HG03025 (cell line): ENCODE data around the gene PDE6B.
"Not testable (repeated sequence)": the region's sequence is repeated elsewhere in the genome, so short reads cannot be mapped to it uniquely, and the experiment has no call there.

Experiments used
- ATAC-seq: cut with Tn5 transposase; IDR thresholded peaks from one replicate; pipeline ENCODE4 v1.9.1; 2021; ENCODE audit warnings: mild to moderate bottlenecking, moderate library complexity; ENCODE audit not compliant: unreplicated experiment, low FRiP score

The PDE6B gene

GRCh38 chr4:680928-681645 is 55.7 kb downstream of the PDE6B start:
- no peak for ATAC-seq

DNA sequence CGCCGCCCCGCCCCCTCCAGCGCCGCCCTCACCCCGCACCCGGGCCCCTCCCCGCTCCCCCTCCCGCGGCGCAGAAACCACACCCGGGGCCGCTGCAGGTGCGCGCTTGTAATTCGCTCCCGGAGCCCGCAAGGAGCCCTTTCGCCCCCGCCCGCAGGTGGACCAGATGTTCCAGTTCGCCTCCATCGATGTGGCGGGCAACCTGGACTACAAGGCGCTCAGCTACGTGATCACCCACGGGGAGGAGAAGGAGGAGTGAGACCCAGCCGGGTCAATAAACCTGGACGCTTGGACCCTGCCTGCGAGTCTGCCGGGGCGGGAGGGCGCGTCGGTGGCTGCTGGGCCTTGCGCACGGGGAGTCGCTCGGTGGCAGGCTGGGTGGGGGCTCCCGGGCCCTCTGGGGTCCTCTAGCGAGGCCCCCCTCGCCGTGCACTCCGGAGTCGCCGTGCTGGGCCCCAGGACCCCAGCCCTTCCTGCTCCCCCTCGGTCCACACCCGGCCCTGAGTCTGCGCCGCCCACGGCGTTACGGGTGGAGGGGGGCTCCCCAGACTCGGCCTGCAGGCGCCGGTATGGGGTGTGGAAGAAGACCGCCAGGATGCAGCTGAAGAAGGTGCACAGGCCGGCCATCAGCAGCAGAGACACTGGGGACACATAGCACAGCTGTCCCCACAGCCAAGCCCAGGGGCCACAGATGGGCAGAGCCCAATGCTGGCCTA is 56.5 kb downstream of the PDE6B start:
- ATAC-seq: no peak

DNA sequence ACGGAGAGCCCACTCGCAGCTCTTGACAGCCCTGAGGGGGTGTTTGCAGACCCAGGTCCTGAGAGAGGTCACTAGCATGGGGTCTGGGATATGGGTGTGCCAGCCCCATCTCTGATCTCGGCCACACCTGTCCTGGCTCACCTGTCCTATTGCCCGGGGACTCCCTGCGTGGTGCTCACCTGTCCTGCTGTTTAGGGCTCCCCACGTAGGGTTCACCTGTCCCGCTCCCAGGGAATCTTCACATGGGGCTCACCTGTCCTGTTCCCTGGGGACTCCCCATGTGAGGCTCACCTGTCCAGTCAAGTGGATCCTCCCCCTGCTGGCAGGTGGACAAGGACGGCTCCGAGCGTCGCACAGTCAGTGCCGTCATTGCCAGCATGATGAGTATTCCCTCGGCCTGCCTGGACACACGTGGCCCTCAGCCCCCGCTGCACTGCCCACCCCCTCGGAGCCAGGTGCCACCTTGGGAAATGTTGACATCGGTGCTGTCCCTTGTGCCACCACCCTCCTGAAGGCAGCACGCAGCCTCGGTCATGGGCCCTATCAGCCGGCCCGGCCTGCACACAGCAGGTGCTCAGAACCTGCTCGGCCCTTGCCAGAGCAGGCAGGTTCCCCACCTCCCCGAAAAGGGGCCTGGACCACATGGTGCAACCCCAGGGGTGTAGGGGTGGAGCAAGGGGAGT is 57.3 kb downstream of the PDE6B start:
- no peak for ATAC-seq

DNA sequence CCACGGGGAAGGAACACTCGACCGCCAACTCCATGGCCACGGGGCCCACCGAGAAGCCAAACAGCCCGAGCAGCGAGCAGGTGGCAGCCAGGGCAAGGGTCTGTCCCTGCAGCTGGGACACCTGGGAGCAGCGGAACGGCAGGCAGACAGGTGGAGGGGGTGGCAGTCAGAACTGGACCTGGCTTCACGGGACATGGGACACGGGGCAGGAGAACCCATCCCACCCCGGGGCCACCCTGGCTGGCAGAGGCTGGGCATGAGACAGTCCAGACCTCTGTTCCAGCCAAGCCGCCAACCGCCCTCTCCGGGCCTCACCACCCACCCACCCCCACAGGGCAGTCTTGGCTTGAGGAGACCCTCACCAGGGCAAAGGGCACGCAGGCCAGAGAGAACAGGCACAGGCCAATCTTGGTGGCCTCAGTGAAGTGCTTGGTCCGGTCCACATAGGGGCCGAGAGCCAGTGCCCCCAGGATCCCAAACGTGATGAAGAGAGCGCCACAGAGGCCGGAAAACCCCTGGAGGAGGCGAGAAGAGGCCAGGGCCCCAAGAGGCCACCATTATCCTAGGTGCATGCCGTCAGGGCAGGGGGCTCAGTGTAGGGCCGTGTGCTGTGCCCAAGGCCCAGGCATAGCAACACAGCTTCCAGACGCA is 58.0 kb downstream of the PDE6B start:
- ATAC-seq: no peak

- no peak for ATAC-seq
Observed at GRCh38 chr4:683982-684622, 58.7 kb downstream of the PDE6B start.

- no peak for ATAC-seq
Observed at GRCh38 chr4:684623-685327, 59.4 kb downstream of the PDE6B start.

- no peak for ATAC-seq
Observed at GRCh38 chr4:685679-686412, 60.5 kb downstream of the PDE6B start.

DNA sequence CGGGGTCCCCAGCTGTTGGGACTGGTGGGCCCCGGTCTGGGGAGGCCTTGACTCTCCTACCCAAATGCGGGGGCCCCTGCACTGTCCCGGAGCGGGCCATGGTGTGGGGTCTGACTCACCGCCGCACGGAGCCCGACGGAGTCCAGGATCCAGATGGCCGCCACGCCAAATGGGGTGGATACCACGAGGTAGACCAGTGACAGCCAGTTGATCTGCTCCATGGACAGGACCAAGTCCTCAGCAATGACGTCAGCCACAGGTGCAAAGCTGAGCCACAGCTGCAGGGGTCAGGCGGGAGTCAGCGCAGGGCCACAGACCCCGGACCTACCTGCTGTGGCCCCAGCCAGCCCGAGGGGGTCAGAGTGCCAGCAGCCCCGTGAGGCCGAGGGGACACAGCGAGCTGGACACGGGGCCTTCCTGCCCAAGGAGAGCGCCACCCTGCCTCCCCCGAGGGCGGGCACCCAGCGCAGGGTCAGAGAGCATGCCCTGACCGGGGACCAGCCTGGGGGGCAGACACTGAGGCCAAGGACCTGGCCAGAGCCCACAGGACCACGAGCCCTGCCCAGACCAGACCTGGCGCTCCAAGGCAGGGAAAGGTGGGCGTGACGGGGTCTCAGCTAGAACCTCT is 61.2 kb downstream of the PDE6B start:
- ATAC-seq: no peak

DNA sequence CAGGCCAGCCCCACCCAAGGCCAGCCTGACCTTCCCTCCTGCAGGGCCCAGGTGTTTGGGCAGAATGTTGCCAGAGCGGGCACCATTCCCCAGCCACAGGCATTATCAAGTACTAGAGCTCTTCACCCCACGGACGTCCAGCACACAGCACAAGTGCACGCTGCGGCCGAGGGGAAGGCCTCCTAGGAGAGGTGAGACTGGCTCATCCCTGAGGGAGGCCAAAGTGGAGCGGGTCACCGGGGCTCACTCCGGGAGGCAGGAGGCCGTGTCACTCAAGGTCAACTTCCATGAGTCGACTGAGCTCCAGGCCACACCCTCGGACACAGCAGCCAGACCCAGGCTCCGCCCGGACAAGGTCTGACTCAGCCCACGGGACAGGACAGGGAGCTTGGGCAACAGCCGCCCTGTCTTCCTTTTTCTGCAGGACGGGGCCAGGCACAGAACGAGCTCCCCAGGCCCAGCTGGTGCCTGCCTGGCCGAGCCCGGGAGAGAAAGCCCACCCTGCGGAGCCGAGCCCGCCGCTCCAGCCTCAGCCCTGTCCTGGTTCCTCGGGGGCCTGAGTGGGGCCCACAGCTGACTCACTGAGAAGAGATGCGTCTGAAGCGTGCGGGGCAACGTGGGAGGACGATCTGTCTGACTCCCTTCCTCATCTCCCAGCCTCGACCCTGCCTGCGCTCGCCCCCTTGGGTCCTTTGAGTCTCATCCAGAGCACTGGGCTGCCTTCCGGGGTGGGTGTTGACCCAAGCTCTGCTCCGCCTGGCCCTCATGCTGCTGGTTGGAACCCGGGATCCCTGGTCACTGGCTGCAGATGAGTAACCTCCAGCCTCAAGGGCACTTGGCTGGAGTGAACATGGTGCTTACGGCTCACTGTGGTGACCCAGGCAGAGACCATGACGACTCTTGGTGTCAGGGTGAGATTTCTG is 61.9 kb downstream of the PDE6B start:
- ATAC-seq: no peak

- no peak for ATAC-seq
Observed at GRCh38 chr4:687971-688853, 62.8 kb downstream of the PDE6B start.

DNA sequence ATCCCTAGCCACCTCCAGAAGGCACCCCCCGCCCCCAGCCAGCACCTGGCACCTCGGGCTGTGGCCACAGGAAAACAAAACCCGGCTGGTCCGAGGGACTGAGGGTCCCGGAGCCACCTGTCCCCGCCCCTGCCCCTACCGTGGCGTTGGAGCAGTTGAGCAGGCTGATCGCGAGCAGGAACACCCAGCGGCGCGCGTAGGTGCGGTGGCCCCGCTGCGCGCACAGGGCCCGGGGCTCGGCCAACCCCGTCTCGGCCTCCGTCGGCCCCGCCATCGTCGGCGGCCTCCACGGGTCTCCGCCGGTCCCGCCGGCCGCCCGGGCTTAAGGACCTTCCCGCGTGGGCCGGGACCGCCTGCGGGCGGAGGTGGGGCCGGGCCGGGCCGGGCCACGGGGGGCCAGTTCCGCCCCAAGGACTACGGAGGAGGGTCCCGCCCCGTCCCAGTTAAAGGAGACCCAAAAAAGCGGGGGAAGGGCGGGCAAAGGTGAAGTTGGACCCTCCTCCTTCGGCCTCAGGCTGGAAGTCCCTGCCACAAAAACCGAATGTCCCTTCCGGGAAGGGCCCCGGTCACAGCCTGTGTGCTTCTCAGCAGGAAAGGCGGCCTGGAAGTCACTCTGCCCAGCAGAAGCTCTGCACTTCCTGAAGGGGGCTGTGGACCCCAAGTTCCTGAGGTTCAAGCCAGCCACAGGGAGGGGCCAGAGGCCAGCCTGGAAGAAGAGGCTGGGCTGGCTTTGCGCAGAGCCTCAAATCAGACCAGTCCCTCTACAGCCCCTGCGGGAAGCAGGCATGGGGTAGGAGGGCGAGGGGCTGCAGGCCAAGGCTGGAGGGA is 63.7 kb downstream of the PDE6B start, which contains the start of gene SLC49A3:
SLC49A3 (minus strand) TSS at position 298 of the 828 bp plus-strand sequence; CDS start at position 274, 24 bp downstream.
- no peak for ATAC-seq

- no peak for ATAC-seq
Observed at GRCh38 chr4:689723-690122, 64.3 kb downstream of the PDE6B start.

DNA sequence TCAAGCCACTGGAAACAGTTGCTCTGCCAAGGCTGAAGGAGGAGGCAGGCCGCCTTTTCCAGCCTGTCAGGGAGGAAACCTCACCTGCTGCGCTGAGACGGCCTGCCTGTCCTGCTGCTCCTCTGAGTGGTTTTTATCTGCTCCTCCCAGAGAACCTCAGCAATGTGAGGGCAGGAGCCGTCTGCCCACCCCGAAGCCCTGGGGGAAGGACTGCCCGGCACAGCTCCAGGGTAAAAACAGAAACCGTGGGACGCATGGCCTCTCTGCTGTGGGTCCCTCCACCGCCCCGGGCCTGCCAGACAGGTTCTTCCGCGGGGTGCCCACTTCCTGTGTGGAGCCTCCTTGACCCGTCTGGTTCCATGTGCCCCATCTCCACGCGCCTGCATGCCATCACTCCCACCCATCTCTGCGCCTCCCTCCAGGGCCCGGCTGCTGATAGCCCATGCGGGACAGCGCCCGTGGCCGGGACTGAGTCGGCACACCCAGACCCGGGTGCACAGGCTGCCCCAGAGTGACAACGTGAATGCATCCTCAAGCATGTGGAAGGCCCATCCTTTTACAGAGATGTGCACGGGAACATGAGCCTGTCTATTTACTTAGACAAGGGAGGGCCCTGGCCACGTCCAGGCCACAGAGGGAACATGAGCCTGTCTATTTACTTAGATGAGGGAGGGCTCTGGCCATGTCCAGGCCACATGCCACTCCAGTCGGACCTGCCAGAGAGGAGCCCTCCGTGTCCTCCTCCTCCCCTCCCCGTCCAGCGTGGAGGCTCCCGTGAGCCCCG is 67.6 kb downstream of the PDE6B start:
- ATAC-seq: no peak

DNA sequence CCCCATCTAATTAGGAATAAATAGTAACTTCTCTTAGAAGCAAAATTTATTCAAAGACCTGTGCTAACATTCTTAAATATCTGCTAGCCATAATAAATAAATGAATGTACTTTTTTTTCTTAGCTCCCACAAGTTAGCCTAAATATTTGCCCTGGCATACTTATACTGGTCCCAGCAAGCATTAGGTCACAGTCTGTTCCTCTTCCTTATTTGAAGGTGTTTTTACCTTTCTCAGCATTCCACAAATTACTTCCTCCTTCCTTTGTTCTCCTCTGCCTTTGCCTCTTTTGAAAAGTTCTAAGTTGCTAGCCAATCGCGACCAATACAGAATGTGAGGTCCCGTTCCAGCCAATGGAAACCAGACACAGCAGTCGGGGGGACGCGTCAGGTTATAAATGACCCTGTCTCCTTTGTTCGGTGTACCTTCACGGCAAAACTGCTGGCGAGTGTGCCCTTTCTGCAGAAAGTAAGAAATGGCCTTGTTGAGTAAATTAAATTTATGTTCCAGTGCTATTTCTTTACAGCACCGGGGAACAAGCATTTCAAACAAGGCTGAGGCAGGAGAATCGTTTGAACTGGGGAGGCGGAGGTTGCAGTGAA is 69.1 kb downstream of the PDE6B start:
- ATAC-seq: not testable (repeated sequence)
